ENCODE measurements around the gene C4orf50.
"Not testable (repeated sequence)": the region's sequence is repeated elsewhere in the genome, so short reads cannot be mapped to it uniquely, and the experiment has no call there.

Gene C4orf50

GRCh38 chr4:5993876-5994811, 24.1 kb downstream of the C4orf50 start:
- Histone ChIP-seq H3K27me3 (ENCODE audit: low read depth, low read length) (peaks cover 3% of the 10 kb centered on the region; the same call in 1 of the 2 replicates), H3K4me1 (ENCODE audit: low read length) (no peaks in the 10 kb centered on the region), H3K9me3 (ENCODE audit: insufficient read depth, low read length) (no peaks in the 10 kb centered on the region), H3K4me2 (ENCODE audit: low read length) (no peak overlapping the region), H3K27ac (ENCODE audit: low read length) (no peak overlapping the region), H3K9ac (ENCODE audit: low read length) (no peak overlapping the region), H2AFZ (ENCODE audit: low read depth, low read length) (no peak overlapping the region), H3K79me2 (ENCODE audit: low read length) (no peaks in the 10 kb centered on the region), H3K36me3 (replicated peaks; ENCODE audit: low read depth, low read length) (no peaks in the 10 kb centered on the region), H3K4me3 (ENCODE audit: low read length) (no peak overlapping the region), H4K20me1 (ENCODE audit: insufficient read depth, low read length) (no peaks in the 10 kb centered on the region)
- TF ChIP-seq EZH2phosphoT487 (IDR thresholded peaks at IDR 0.05; ENCODE audit: low read depth): no peak
- TF ChIP-seq, protein P1, sequence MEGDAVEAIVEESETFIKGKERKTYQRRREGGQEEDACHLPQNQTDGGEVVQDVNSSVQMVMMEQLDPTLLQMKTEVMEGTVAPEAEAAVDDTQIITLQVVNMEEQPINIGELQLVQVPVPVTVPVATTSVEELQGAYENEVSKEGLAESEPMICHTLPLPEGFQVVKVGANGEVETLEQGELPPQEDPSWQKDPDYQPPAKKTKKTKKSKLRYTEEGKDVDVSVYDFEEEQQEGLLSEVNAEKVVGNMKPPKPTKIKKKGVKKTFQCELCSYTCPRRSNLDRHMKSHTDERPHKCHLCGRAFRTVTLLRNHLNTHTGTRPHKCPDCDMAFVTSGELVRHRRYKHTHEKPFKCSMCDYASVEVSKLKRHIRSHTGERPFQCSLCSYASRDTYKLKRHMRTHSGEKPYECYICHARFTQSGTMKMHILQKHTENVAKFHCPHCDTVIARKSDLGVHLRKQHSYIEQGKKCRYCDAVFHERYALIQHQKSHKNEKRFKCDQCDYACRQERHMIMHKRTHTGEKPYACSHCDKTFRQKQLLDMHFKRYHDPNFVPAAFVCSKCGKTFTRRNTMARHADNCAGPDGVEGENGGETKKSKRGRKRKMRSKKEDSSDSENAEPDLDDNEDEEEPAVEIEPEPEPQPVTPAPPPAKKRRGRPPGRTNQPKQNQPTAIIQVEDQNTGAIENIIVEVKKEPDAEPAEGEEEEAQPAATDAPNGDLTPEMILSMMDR (IDR thresholded peaks at IDR 0.05; ENCODE audit: low read depth, low read length): no peak

- H3K27ac ChIP-seq (ENCODE audit: low read length); H3K79me2 ChIP-seq (ENCODE audit: low read length); H3K4me2 ChIP-seq (ENCODE audit: low read length): not testable (repeated sequence)
These were observed 24.9 kb downstream of the C4orf50 start for GRCh38 chr4:5993346-5993745.

GRCh38 chr4:5992828-5993321, 25.4 kb downstream of the C4orf50 start:
- Histone ChIP-seq H3K27ac (ENCODE audit: low read length) (no peak overlapping the region), H2AFZ (ENCODE audit: low read depth, low read length) (no peak overlapping the region), H4K20me1 (ENCODE audit: insufficient read depth, low read length) (no peaks in the 10 kb centered on the region), H3K36me3 (replicated peaks; ENCODE audit: low read depth, low read length) (no peaks in the 10 kb centered on the region), H3K9ac (ENCODE audit: low read length) (no peak overlapping the region), H3K9me3 (ENCODE audit: insufficient read depth, low read length) (no peaks in the 10 kb centered on the region), H3K79me2 (ENCODE audit: low read length) (no peaks in the 10 kb centered on the region), H3K27me3 (ENCODE audit: low read depth, low read length) (peaks cover 3% of the 10 kb centered on the region; the same call in 1 of the 2 replicates), H3K4me3 (ENCODE audit: low read length) (no peak overlapping the region), H3K4me2 (ENCODE audit: low read length) (no peak overlapping the region), H3K4me1 (ENCODE audit: low read length) (no peaks in the 10 kb centered on the region)
- TF ChIP-seq, protein P1 (IDR thresholded peaks at IDR 0.05; ENCODE audit: low read depth, low read length): no peak
- TF ChIP-seq EZH2phosphoT487 (IDR thresholded peaks at IDR 0.05; ENCODE audit: low read depth): no peak

More at GRCh38 chr4:5993346-5993745, 24.9 kb downstream of the C4orf50 start:
- not testable (repeated sequence) for H3K9ac ChIP-seq (ENCODE audit: low read length); H2AFZ ChIP-seq (ENCODE audit: low read depth, low read length); H3K4me3 ChIP-seq (ENCODE audit: low read length); H3K9me3 ChIP-seq (ENCODE audit: insufficient read depth, low read length); H3K36me3 ChIP-seq (replicated peaks; ENCODE audit: low read depth, low read length); H3K4me1 ChIP-seq (ENCODE audit: low read length); H4K20me1 ChIP-seq (ENCODE audit: insufficient read depth, low read length); H3K27me3 ChIP-seq (ENCODE audit: low read depth, low read length)

DNA sequence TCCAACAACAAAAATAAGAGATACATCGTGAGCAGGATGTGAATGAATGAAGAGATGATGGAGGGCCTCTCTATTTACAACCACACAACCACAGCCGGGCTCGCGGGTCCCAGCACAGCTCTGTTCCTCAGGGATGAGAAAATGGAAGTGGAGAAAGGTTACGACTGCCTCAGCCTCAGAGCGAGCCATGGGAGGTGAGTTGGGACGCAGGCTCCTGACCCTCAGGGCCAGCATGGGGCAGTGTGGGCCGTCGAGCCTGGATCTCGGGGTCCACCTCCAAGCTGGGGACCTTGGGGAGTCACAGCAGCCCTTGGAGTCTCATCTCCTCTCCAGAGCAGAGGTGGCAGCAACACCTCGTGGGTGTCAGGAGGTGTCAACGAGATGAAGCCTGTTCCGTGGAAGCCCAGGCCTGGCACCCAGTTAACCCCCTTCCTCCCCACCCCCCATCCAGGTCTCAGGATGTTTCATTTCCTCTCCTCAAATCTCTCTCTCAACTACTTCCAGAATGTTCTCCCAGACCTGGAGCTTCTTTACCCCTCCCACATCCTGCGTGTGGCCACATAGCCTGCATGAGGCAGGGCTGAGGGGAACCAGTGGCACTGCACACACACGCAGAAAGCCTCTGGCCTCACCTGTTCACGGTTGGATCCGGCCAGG, 25.9 kb downstream of the C4orf50 start:
- H3K9me3 ChIP-seq (ENCODE audit: insufficient read depth, low read length): no peaks in the 10 kb centered on the region

More for the DNA sequence above, 25.9 kb downstream of the C4orf50 start:
- Histone ChIP-seq H3K36me3 (replicated peaks; ENCODE audit: low read depth, low read length) (no peaks in the 10 kb centered on the region), H3K27ac (ENCODE audit: low read length) (no peak overlapping the region), H3K9ac (ENCODE audit: low read length) (no peak overlapping the region), H3K4me3 (ENCODE audit: low read length) (no peak overlapping the region), H4K20me1 (ENCODE audit: insufficient read depth, low read length) (no peaks in the 10 kb centered on the region), H3K4me2 (ENCODE audit: low read length) (no peak overlapping the region), H3K79me2 (ENCODE audit: low read length) (no peaks in the 10 kb centered on the region), H3K27me3 (ENCODE audit: low read depth, low read length) (peaks cover 3% of the 10 kb centered on the region; the same call in 1 of the 2 replicates), H3K4me1 (ENCODE audit: low read length) (no peaks in the 10 kb centered on the region), H2AFZ (ENCODE audit: low read depth, low read length) (no peak overlapping the region)
- TF ChIP-seq, protein P1 (IDR thresholded peaks at IDR 0.05; ENCODE audit: low read depth, low read length): no peak
- TF ChIP-seq EZH2phosphoT487 (IDR thresholded peaks at IDR 0.05; ENCODE audit: low read depth): no peak
